HUDEP-2 (cell line): Measurements from ENCODE around the gene PLEKHA7.

Source experiments
- DNase-seq, 76 experiments: peaks; one replicate each; lab custom pipeline; 2025; ENCODE audit not compliant: unreplicated experiment in 76 of 76; lab: John Stamatoyannopoulos, UW

PLEKHA7 gene

GRCh38 chr11:16860617-16861016 is 153.6 kb downstream of the PLEKHA7 start:
- peak in 4 of 76 experiments; percentile 5 to 23 (median 10) for DNase-seq

- no peak for DNase-seq
These were observed 154.6 kb downstream of the PLEKHA7 start for GRCh38 chr11:16859651-16860050.

GRCh38 chr11:16857186-16857585 is 157.0 kb downstream of the PLEKHA7 start:
- DNase-seq, result peak in 72 of 76 experiments; percentile 12 to 89 (median 63)

- no peak for DNase-seq
These were observed 158.2 kb downstream of the PLEKHA7 start for GRCh38 chr11:16856022-16856471.

- DNase-seq, result no peak
These were observed 159.2 kb downstream of the PLEKHA7 start for GRCh38 chr11:16854979-16855378.

GRCh38 chr11:16853859-16854258 is 160.4 kb downstream of the PLEKHA7 start:
- peak in 12 of 76 experiments; percentile 1 to 32 (median 16) for DNase-seq

- DNase-seq, result no peak
These were observed 160.9 kb downstream of the PLEKHA7 start for GRCh38 chr11:16853266-16853665.

- DNase-seq, result no peak
These were observed 167.9 kb downstream of the PLEKHA7 start for GRCh38 chr11:16846305-16846704.

- no peak for DNase-seq
These were observed 169.9 kb downstream of the PLEKHA7 start for GRCh38 chr11:16844268-16844771.

- DNase-seq, result peak in 3 of 76 experiments; percentile 1 to 12 (median 2)
These were observed 170.9 kb downstream of the PLEKHA7 start for GRCh38 chr11:16843294-16843693.

GRCh38 chr11:16841984-16842383 is 172.2 kb downstream of the PLEKHA7 start:
- no peak for DNase-seq

- no peak for DNase-seq
These were observed 172.7 kb downstream of the PLEKHA7 start for GRCh38 chr11:16841481-16841880.

- no peak for DNase-seq
These were observed 173.3 kb downstream of the PLEKHA7 start for GRCh38 chr11:16840951-16841350.

- DNase-seq, result no peak
These were observed 174.4 kb downstream of the PLEKHA7 start for GRCh38 chr11:16839821-16840220.

GRCh38 chr11:16834384-16834783 is 179.8 kb downstream of the PLEKHA7 start:
- no peak for DNase-seq

- DNase-seq, result no peak
These were observed 181.2 kb downstream of the PLEKHA7 start for GRCh38 chr11:16833026-16833425.

- no peak for DNase-seq
These were observed 182.0 kb downstream of the PLEKHA7 start for GRCh38 chr11:16832193-16832539.

- DNase-seq, result no peak
These were observed 182.7 kb downstream of the PLEKHA7 start for GRCh38 chr11:16831316-16832192.

GRCh38 chr11:16827139-16827538 is 187.1 kb downstream of the PLEKHA7 start:
- no peak for DNase-seq

GRCh38 chr11:16825968-16826367 is 188.2 kb downstream of the PLEKHA7 start:
- DNase-seq, result no peak

- DNase-seq, result no peak
These were observed 189.1 kb downstream of the PLEKHA7 start for GRCh38 chr11:16825101-16825500.
